ENCODE measurements around the gene MSI2. TPM values are rescaled to one million over a fixed set of nuclear protein-coding genes. Genes with fewer than 3 reads are reported as not detected.

Gene MSI2
- polyA plus RNA-seq, 1 of the 3 experiments (the other 2 are of a cell fraction) = 24.1 TPM

- TF ChIP-seq REST (IDR thresholded peaks at IDR 0.05; ENCODE audit: low read depth, low read length) (no peak), FOSL2 (IDR thresholded peaks at IDR 0.05; ENCODE audit: borderline replicate concordance, low read depth) (no peak)
Observed at GRCh38 chr17:57319806-57320205, 63.5 kb downstream of the MSI2 start (continued).

GRCh38 chr17:57323391-57323790, 67.1 kb downstream of the MSI2 start:
- TF ChIP-seq FOXM1 (IDR thresholded peaks at IDR 0.05; ENCODE audit: low read depth) = no peak
- TF ChIP-seq RCOR1 (IDR thresholded peaks at IDR 0.05; ENCODE audit: low read length) = no peak
- TF ChIP-seq CTCF (IDR thresholded peaks at IDR 0.05) = no peak
- TF ChIP-seq NRF1 (IDR thresholded peaks at IDR 0.05; ENCODE audit: low read depth, low read length) = no peak
- TF ChIP-seq RXRA (IDR thresholded peaks at IDR 0.05; ENCODE audit: borderline replicate concordance, low read depth) = no peak
- no peak for TF ChIP-seq FOSL2 (IDR thresholded peaks at IDR 0.05; ENCODE audit: borderline replicate concordance, low read depth)
- TF ChIP-seq GATA2 (CRISPR knock-in tag; IDR thresholded peaks at IDR 0.05) = no peak
- no peak for TF ChIP-seq GABPA (IDR thresholded peaks at IDR 0.05; ENCODE audit: low read depth)
- TF ChIP-seq POLR2AphosphoS5 (IDR thresholded peaks at IDR 0.05; ENCODE audit: low read depth, low read length) = no peak
- TF ChIP-seq IRF3 (IDR thresholded peaks at IDR 0.05; ENCODE audit: low read depth, low read length) = no peak
- no peak for TF ChIP-seq EZH2phosphoT487 (IDR thresholded peaks at IDR 0.05; ENCODE audit: borderline replicate concordance, low read depth)
- TF ChIP-seq EP300 (IDR thresholded peaks at IDR 0.05; ENCODE audit: borderline replicate concordance in 1 of 2, low read depth in 1 of 2, low read length in 1 of 2) = no peak
- TF ChIP-seq SMC3 (IDR thresholded peaks at IDR 0.05; ENCODE audit: low read depth, low read length) = no peak
- no peak for TF ChIP-seq JUND (IDR thresholded peaks at IDR 0.05)
- TF ChIP-seq ELF1 (IDR thresholded peaks at IDR 0.05) = no peak
- no peak for TF ChIP-seq PBX3 (IDR thresholded peaks at IDR 0.05)
- TF ChIP-seq MXI1 (IDR thresholded peaks at IDR 0.05; ENCODE audit: low read depth, low read length) = no peak
- no peak for TF ChIP-seq YY1 (IDR thresholded peaks at IDR 0.05; ENCODE audit: low read depth)
- no peak for TF ChIP-seq TCF12 (IDR thresholded peaks at IDR 0.05)
- TF ChIP-seq REST (IDR thresholded peaks at IDR 0.05; ENCODE audit: low read depth, low read length) = no peak
- H3K79me2 ChIP-seq (ENCODE audit: insufficient read depth) = no peaks in the 10 kb centered on the region
- H3K9me3 ChIP-seq = no peaks in the 10 kb centered on the region
- H3K4me1 ChIP-seq (ENCODE audit: control insufficient read depth in 1 of 2, insufficient read depth in 2 of 2, low read depth in 1 of 2, low read length in 1 of 2) = peaks cover under 1 to 7% of the 10 kb centered on the region in 2 experiments; a peak in 2 of 4 replicates
- no peak overlapping the region for H2AFZ ChIP-seq (ENCODE audit: low read depth)
- no peaks in the 10 kb centered on the region for H3F3A ChIP-seq (replicated peaks; ENCODE audit: insufficient read depth)
- POLR2A ChIA-PET = no interaction called here
- no peaks in the 10 kb centered on the region for H3K9me2 ChIP-seq
- H3K4me2 ChIP-seq = no peak overlapping the region
- CTCF ChIA-PET = interaction anchor here (1.0 to 1.2 kb wide), 3 partner anchors 15 to 510 kb away, joined by 3 read pairs; no protein-coding TSS in a partner anchor
- H4K20me1 ChIP-seq (ENCODE audit: insufficient read depth) = no peaks in the 10 kb centered on the region
- no peaks in the 10 kb centered on the region for H3K27me3 ChIP-seq (ENCODE audit: insufficient read depth)
- H3K27ac ChIP-seq (ENCODE audit: low read depth in 2 of 2, low read length in 1 of 2) = no peak overlapping the region; a peak in 1 of 4 replicates
- H3K36me3 ChIP-seq (replicated peaks in 1 of 2; ENCODE audit: control insufficient read depth in 1 of 2, insufficient read depth in 2 of 2, low read length in 1 of 2) = peaks cover 5% of the 10 kb centered on the region in 2 experiments
- no peak overlapping the region for H3K4me3 ChIP-seq (ENCODE audit: low read depth in 2 of 2, low read length in 1 of 2)
- no peak overlapping the region for H3K9ac ChIP-seq
- 91% methylated on average over 8 of the region's 10 CpGs for WGBS (ENCODE audit: low lambda C conversion rate)
- no peak for DNase-seq
